T-helper 1 cell treated with Interleukin-12 subunit alpha and Interleukin-12 subunit beta and Interleukin-4 antibody, amounts not matched to agents 30 ng/mL and 1 ng/mL, for 36 hours (primary cell): ENCODE results near the gene HOMEZ. TPM values are rescaled to one million over a fixed set of nuclear protein-coding genes. Genes with fewer than 3 reads are reported as not detected.
"Not testable (repeated sequence)": the region's sequence is repeated elsewhere in the genome, so short reads cannot be mapped to it uniquely, and the experiment has no call there.

Source experiments
- intact Hi-C: fragments of 100-400 bp; cut with micrococcal nuclease; formaldehyde crosslinking; loops from one replicate; pipeline ENCODE4 v1.15.1; 2024
- total RNA-seq: library from RNA; stranded (reverse); gene quantifications from 2 replicates; pipeline ENCODE4 v1.2.3, GENCODE V29; 2022

HOMEZ gene
- total RNA-seq, 1 donor from 2014 or later, result 13.6 TPM

DNA sequence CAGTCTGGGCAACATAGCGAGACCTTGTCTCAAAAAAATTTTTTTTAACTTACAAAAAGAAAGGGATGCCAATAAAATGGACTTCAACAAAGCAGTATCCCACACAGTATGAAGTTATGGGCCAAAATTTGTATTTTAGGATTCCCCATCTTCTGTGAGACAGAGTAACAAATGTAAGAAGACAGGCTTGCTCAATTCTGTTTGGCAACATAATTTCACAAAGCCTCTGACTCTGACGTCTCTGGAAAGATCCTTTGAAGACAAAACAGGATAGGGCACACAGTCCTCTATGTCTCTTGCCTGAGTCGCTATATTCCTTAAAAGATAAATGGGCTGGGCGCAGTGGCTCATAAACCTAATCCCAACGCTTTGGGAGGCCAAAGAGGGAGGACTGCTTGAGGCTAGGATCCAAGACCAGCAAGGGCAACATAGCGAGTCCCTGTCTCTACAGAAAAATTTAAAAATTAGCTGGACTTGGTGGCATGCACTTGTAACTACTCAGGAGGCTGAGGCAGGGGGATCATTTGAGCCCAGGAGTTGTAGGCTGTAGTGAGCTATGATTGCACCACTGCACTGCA lies 1.1 kb upstream of the HOMEZ start:
- intact Hi-C loops, result loop anchor here (1.0 to 5.0 kb wide), 11 partner anchors 8 to 700 kb away; partner anchors contain the start of genes ACIN1, C14orf119, DAD1 and NGDN

- intact Hi-C loops, result loop anchor here (1.0 to 5.0 kb wide), 11 partner anchors 10 to 698 kb away; partner anchors contain the start of genes ACIN1, C14orf119, DAD1 and NGDN
These were observed 357 bp downstream of the HOMEZ start for GRCh38 chr14:23285530-23286019.

GRCh38 chr14:23284654-23285529 lies 1.0 kb downstream of the HOMEZ start:
- intact Hi-C loops, result loop anchor here (5.0 kb wide), 2 partner anchors 98 to 698 kb away; partner anchors contain the start of gene DAD1

- intact Hi-C loops, result no loop called here
These were observed 4.7 kb downstream of the HOMEZ start for GRCh38 chr14:23281247-23281646.

GRCh38 chr14:23277928-23278327 lies 8.0 kb downstream of the HOMEZ start:
- intact Hi-C loops, result not testable (repeated sequence)

DNA sequence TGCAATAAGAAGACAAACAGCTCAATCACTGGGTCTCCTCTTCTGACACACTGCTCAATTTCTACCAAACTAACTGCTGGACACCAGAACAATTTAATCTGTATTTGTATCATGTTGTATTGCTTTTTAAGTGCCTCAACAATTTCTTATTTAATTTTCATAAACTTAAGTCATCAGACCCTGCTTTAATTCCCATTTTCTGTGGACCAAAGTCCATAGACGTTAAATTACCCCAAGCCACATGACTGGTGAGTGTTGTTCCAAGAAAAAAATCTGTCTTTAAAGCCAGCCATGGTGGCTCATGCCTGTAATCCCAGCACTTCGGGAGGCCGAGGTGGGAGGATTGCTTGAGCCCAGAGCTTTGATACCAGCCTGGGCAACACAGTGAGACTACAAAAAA lies 8.7 kb downstream of the HOMEZ start:
- intact Hi-C loops, result no loop called here

DNA sequence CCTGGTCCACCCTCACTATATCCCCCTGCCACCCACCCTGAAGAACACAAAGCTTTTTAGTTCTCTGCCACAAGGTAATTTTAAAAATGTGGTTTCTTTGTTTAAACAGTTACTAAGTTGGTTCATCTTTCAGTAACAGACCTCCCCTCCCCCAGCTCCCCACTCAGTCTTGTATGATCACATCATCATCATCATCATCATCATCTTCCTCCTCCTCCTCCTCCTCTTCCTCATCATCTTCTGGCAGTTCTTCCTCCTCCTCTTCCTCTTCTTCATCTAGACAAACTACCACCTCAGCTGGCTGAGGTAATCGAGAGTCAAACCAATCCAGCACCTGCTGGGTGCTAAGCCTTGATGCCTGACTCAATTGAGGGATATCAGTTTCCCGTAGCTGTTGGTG lies 10.5 kb downstream of the HOMEZ start:
- intact Hi-C loops, result no loop called here

GRCh38 chr14:23269193-23269592 lies 16.7 kb downstream of the HOMEZ start:
- intact Hi-C loops, result no loop called here

DNA sequence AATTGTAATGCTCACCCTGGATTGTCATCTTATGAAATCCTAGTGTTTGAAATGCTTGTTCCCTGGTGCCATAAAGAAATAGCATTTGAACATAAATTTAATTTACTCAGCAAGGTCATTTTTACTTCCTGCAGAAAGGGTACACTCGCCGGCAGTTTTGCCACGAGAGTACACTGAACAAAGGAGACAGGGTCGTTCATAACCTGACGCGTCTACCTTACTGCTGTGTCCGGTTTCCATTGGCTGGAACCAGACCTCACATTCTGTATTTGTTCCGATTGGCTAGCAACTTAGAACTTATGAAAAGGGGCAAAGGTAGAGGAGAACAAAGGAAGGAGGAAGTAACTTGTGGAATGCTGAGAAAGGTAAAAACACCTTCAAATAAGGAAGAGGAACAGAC lies 25.1 kb downstream of the HOMEZ start:
- intact Hi-C loops, result not testable (repeated sequence)

DNA sequence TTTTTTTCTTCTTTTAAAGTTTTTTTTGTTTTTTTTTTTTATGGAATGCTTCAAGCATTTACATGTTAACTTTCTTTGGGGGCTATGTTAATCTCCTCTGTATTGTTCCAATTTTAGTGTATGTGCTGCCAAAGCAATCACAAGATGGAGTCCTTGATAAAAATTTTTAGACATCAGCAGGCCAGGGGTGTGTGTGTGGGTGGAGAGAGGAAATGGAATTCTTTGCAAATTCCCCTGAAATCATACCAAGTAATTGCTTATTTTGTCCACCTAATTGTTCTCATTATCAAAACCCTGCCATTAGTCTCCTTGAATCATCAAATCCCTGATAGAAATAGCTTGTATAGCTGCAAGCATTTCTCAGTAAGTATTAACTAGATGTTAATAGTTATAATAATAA lies 26.5 kb downstream of the HOMEZ start:
- intact Hi-C loops, result no loop called here

DNA sequence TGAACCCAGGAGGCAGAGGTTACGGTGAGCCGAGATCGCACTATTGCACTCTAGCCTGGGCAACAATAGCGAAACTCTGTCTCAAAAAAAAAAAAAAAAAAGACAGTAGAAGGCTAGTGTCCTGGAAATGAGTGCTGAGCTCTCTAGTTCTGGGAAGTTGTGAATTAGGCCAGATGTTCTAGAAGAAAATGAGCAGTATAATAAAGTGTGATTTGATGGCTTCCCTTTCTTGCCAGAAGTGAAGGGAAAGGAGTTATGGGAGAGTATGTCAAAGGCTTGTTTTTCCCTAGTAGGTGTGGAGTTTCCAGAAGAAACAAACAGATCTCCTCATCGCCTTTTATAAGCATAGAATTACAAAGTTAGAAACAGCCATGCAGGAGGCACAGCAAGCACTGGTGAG lies 27.7 kb downstream of the HOMEZ start:
- intact Hi-C loops, result no loop called here

- intact Hi-C loops, result no loop called here
These were observed 33.3 kb downstream of the HOMEZ start for GRCh38 chr14:23252420-23253333.

DNA sequence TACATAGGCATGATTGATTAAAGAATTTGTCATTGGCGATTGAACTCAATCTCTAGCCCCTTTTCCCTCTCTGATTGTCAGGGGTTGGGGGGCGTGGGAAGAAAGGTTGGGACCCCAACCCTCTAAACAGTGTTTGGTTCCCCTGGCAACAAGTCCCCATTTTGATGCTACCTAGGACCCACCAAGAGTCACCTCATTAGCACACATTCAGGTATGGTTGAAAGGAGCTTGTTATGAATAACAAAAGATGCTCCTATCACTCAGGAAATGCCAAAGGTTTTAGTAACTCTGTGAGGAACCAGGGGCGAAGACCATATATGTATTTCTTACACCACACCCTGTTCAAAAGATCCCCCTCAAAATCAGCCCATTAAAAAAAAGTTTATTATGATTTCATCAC lies 33.9 kb downstream of the HOMEZ start:
- intact Hi-C loops, result no loop called here

DNA sequence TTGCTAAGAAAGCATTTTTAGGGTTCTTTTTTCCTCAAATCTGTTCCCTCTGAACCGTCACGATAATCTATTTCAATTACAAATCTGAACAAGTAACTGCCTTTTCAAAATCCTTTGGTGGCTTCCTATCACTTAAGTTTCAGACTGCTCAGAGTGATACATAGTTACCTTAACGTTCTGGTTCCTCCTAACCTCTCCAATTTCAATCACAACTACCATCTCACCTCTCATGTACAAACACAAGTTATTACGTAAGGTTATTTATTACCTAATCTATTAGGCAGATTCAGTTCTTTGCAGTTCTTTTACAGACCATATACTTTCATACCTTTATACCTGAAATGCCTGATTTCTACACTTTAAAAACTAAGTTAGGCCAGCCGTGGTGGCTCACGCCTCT lies 36.1 kb downstream of the HOMEZ start:
- intact Hi-C loops, result no loop called here

DNA sequence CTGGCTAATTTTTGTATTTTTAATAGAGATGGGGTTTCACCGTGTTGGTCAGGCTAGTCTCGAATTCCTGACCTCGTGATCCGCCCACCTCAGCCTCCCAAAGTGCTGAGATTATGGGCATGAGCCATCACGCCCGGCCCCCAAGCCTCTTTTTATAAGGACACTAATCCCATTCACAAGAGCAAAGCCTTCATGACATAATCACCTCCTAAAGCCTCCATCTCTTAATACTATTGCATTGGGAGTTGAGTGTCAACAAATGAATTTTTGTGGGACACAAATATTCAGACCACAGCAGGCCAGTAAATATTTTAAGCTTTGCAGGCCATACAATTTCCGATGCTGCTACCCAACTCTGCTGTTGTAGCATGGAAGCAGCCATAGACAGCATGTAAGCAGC lies 37.3 kb downstream of the HOMEZ start:
- intact Hi-C loops, result no loop called here

GRCh38 chr14:23245282-23245681 lies 40.6 kb downstream of the HOMEZ start:
- intact Hi-C loops, result no loop called here

DNA sequence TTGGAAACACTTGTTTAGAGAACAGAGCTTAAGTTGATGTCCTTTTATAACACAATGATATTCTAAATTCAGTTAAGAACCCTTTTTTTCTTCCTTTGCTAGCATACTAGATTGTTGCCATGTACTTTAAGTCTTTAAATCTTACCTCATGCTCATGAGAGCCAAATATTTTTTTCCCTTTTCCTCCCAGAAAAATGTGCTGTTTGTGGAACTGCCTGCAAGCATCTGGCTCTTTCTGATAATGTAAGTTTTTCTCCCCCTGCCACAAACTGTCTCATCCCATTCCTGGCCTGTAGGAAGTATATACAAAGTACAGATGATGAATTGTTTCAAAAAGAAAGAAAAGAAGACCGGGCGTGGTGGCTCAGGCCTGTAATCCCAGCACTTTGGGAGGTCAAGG lies 42.9 kb downstream of the HOMEZ start:
- intact Hi-C loops, result no loop called here

DNA sequence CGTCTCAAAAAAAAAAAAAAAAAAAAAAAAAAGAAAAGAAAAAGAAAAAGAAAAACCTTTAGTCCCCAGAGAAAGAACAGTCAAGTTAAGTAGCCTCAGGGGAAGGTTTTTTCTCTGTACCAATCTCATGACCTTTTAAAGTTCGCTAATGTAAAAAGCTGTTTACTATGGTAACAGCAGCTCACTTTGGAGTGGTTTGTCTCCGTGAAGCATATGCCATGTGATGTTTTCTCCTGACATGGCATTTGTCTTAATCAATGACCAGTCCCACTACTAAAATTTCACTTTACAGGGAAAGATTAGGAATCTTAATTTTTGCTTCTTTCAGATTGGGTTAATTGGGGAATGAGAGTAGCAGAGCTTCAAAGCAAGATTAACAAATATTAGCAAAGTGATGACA lies 43.9 kb downstream of the HOMEZ start:
- intact Hi-C loops, result no loop called here

DNA sequence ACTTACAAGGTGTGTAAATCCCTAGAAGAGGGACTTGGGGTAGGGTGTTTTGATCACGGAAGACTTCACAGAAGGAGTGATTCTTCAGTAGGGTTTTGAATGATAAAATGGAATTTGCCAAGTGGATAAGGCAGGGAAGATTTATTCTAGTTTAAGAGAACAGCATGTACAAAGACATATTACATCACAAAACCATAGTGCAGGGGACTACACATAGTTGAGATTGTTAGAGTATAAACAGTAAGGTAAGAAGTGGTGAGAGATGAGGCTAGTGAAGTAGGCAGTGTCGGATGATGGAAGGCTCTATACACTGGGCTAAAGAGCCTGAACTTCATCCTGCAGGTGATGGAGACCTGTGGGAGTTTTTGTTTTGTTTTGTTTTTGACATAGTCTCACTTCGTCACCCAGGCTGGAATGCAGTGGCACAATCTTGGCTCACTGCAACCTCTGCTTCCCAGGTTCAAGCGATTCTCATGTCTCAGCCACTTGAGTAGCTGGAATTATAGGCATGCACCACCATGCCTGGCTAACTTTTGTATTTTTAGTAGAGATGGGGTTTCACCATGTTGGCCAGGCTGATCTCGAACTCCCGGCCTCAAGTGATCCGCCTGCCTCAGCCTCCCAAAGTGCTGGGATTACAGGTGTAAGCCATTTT lies 44.7 kb downstream of the HOMEZ start:
- intact Hi-C loops, result not testable (repeated sequence)

- intact Hi-C loops, result no loop called here
These were observed 45.3 kb downstream of the HOMEZ start for GRCh38 chr14:23240661-23241060.
